ENCODE measurements around the gene PYM1.

Gene PYM1

GRCh38 chr12:55927588-55928502 lies at the start of gene PYM1:
PYM1 (minus strand) TSS chr12:55927894; CDS start chr12:55927761, 133 bp downstream.
- DNase-seq, result peak; percentile 56

- DNase-seq, result peak; percentile 32
Observed at GRCh38 chr12:55974308-55974730, 46.6 kb upstream of the PYM1 start.

GRCh38 chr12:55973599-55974307 lies 46.1 kb upstream of the PYM1 start, which contains the start of gene RAB5B:
RAB5B (plus strand) TSS chr12:55974078; CDS start chr12:55986961, 12,883 bp downstream.
- peak; percentile 100 for DNase-seq

GRCh38 chr12:55972911-55973598 lies 45.4 kb upstream of the PYM1 start:
- no peak for DNase-seq

- DNase-seq, result no peak
Observed at GRCh38 chr12:55972456-55972855, 44.8 kb upstream of the PYM1 start.

GRCh38 chr12:55972042-55972441 lies 44.3 kb upstream of the PYM1 start:
- peak; percentile 89 for DNase-seq

- no peak for DNase-seq
Observed at GRCh38 chr12:55970775-55971174, 43.1 kb upstream of the PYM1 start.

- DNase-seq, result no peak
Observed at GRCh38 chr12:55969356-55969755, 41.7 kb upstream of the PYM1 start.

- DNase-seq, result peak; percentile 85
Observed at GRCh38 chr12:55966408-55967281, 39.0 kb upstream of the PYM1 start, which contains the start of gene CDK2. CDK2 (plus strand) TSS chr12:55966830; CDS start chr12:55967009, 179 bp downstream.

GRCh38 chr12:55965941-55966407 lies 38.3 kb upstream of the PYM1 start, which contains the start of gene PMEL:
PMEL (minus strand) TSS chr12:55966042; CDS start chr12:55966011, 31 bp downstream.
- no peak for DNase-seq

- no peak for DNase-seq
Observed at GRCh38 chr12:55965240-55965639, 37.5 kb upstream of the PYM1 start.

- no peak for DNase-seq
Observed at GRCh38 chr12:55963760-55964159, 36.1 kb upstream of the PYM1 start.

- DNase-seq, result no peak
Observed at GRCh38 chr12:55957106-55957859, 29.6 kb upstream of the PYM1 start.

GRCh38 chr12:55955800-55956508 lies 28.3 kb upstream of the PYM1 start:
- DNase-seq, result peak; percentile 86

- DNase-seq, result no peak
Observed at GRCh38 chr12:55955344-55955743, 27.6 kb upstream of the PYM1 start.

GRCh38 chr12:55946553-55946952 lies 18.9 kb upstream of the PYM1 start:
- DNase-seq, result no peak

- no peak for DNase-seq
Observed at GRCh38 chr12:55942577-55943136, 15.0 kb upstream of the PYM1 start.

GRCh38 chr12:55942055-55942454 lies 14.4 kb upstream of the PYM1 start:
- DNase-seq, result no peak

GRCh38 chr12:55940065-55940732 lies 12.5 kb upstream of the PYM1 start:
- DNase-seq, result peak; percentile 87

Measured in NCI-H226 (cell line).